ENCODE measurements around the gene OLFML1. TPM values are rescaled to one million over a fixed set of nuclear protein-coding genes. Genes with fewer than 3 reads are reported as not detected.
A peak's percentile ranks its signal among the peaks of the same experiment; 100 is the strongest.

Gene OLFML1
- total and polyA plus RNA-seq, 12 donors, result 4.0 to 12.6 (median 6.2) TPM

DNA sequence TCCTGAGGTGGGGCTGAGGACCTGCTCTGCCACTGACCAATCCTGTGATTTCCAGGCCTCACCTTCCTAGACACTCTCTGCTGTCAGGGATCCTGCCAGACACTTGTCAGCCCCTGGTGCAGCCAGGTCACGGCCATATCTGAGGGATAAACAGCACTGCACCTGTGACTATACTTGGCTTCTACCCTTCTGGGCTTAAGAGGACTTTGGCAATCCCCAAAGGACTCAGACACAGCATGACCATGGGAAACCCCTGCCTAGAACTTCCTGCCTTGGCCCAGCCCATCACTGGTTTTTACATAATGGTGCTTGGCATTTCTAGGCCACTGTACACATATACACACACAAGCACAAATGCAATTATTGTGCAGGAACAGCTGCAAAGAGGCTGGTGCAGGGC is 11.6 kb upstream of the OLFML1 start:
- 0 to 89% (median 36%) methylated on average over 1 of the region's 1 CpG; no CpG with 5 or more reads in 1 of the 4 donors for WGBS, 4 donors
- Histone ChIP-seq H3K9me3 (replicated peaks in 1 of 3) (no peaks in the 10 kb centered on the region), H3K27ac (no peak overlapping the region), H3K4me1 (replicated peaks in 1 of 2) (no peaks in the 10 kb centered on the region), H3K36me3 (replicated peaks in 1 of 2) (no peaks in the 10 kb centered on the region), H3K27me3 (no peaks in the 10 kb centered on the region), H3K4me3 (no peak overlapping the region)
- intact Hi-C loops (cut with DNase I), result no loop called here
- no peak for TF ChIP-seq CTCF (IDR thresholded peaks at IDR 0.05)
- TF ChIP-seq POLR2A (IDR thresholded peaks at IDR 0.05), result no peak
- DNase-seq, result no peak

DNA sequence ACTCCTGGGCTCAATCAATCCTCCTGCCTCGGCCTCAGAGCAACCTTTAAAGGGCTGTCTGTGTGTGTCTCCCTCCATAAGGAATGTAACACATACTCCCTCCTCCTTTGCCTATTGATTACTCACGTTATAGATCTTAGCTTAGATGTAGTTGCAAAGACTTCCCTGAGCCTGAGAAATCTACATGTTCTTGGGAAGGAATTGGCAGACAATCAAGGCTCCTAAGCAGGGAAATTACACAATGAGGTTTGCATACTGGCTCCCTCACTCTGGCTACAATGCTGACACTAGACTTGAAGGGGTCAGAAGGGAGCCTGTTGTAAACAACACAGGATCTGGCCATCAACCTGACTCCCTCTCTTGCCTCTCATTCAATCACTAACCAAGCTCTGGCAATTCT is 5.2 kb upstream of the OLFML1 start:
- H3K9me3 ChIP-seq (replicated peaks in 1 of 3), result no peaks in the 10 kb centered on the region
- H3K27me3 ChIP-seq, result no peaks in the 10 kb centered on the region
- intact Hi-C loops (cut with DNase I), result no loop called here
- no peak overlapping the region for H3K27ac ChIP-seq
- TF ChIP-seq CTCF (IDR thresholded peaks at IDR 0.05), result no peak
- no peak for TF ChIP-seq POLR2A (IDR thresholded peaks at IDR 0.05)
- H3K36me3 ChIP-seq (replicated peaks in 1 of 2), result no peaks in the 10 kb centered on the region
- H3K4me3 ChIP-seq, result no peak overlapping the region
- 43 to 55% (median 49%) methylated on average over 2 of the region's 2 CpGs for WGBS, 4 donors
- DNase-seq, result peak in 1 of 7 donors; percentile 19
- no peaks in the 10 kb centered on the region for H3K4me1 ChIP-seq (replicated peaks in 1 of 2)

DNA sequence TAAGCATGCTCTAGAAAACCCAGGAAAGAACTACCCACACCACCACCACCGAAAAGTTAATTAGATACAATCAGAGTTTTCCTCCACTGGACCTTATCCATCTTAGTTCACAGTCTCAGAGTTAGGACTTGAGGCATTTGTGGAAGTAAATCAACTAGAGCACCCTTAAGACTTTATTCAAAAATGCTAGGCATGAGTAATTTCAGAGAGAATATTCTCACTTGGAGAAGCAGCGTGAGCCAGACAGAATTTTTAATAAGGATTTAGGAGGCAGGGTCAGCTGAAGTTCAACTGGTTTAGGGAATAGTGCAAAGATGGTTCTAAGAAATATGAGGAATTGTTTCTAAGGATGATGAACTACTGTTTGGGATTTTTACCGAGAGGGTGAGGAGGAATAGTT is 1.2 kb upstream of the OLFML1 start:
- Histone ChIP-seq H3K27ac (no peak overlapping the region), H3K36me3 (replicated peaks in 1 of 2) (no peaks in the 10 kb centered on the region), H3K4me1 (replicated peaks in 1 of 2) (no peaks in the 10 kb centered on the region), H3K9me3 (replicated peaks in 1 of 3) (no peaks in the 10 kb centered on the region), H3K4me3 (no peak overlapping the region), H3K27me3 (no peaks in the 10 kb centered on the region)
- WGBS, 4 donors, result 74 to 81% (median 79%) methylated on average over 3 of the region's 3 CpGs
- no peak for DNase-seq
- intact Hi-C loops (cut with DNase I), result no loop called here
- TF ChIP-seq CTCF (IDR thresholded peaks at IDR 0.05) (no peak), POLR2A (IDR thresholded peaks at IDR 0.05) (no peak)

GRCh38 chr11:7484645-7485044 is 661 bp upstream of the OLFML1 start:
- Histone ChIP-seq H3K36me3 (replicated peaks in 1 of 2) (no peaks in the 10 kb centered on the region), H3K4me1 (replicated peaks in 1 of 2) (no peaks in the 10 kb centered on the region), H3K4me3 (no peak overlapping the region), H3K9me3 (replicated peaks in 1 of 3) (no peaks in the 10 kb centered on the region), H3K27me3 (no peaks in the 10 kb centered on the region), H3K27ac (peak overlapping the region in 1 of 5 donors; percentile 61)
- 73 to 89% (median 81%) methylated on average over 3 of the region's 3 CpGs for WGBS, 4 donors
- intact Hi-C loops (cut with DNase I), result no loop called here
- no peak for DNase-seq
- no peak for TF ChIP-seq CTCF (IDR thresholded peaks at IDR 0.05)
- no peak for TF ChIP-seq POLR2A (IDR thresholded peaks at IDR 0.05)

All from adrenal gland (tissue), 12 donors.